Smooth muscle cell (in vitro differentiated cells): ENCODE measurements around the gene GRID1. TPM values are rescaled to one million over a fixed set of nuclear protein-coding genes. Genes with fewer than 3 reads are reported as not detected.

Experiments
- DNase-seq: peaks from one replicate; lab custom pipeline; 2025; ENCODE audit not compliant: unreplicated experiment; lab: John Stamatoyannopoulos, UW
- H2AFZ ChIP-seq: fragments of 200-600 bp; sonication (generic); 2 replicates; pipeline ENCODE4 v1.6.0; 2016; ENCODE audit warnings: antibody characterized with exemption, low read depth, mild to moderate bottlenecking
- H3F3A ChIP-seq: fragments of 200-600 bp; sonication (generic); 2 replicates; pipeline ENCODE4 v1.6.0; 2017; ENCODE audit warnings: antibody characterized with exemption, low read depth
- H3K27ac ChIP-seq: fragments of 200-600 bp; sonication (generic); 2 replicates; pipeline ENCODE4 v1.5.1; 2016; ENCODE audit warnings: low read depth, mild to moderate bottlenecking
- H3K27me3 ChIP-seq: fragments of 200-600 bp; sonication (generic); 2 replicates; pipeline ENCODE4 v1.6.1; 2016; ENCODE audit warnings: low read depth, mild to moderate bottlenecking
- H3K36me3 ChIP-seq: fragments of 200-600 bp; sonication (generic); 2 replicates; pipeline ENCODE4 v1.5.1; 2016; ENCODE audit warnings: low read depth
- H3K4me1 ChIP-seq: fragments of 200-600 bp; sonication (generic); 2 replicates; pipeline ENCODE4 v1.5.1; 2016; ENCODE audit warnings: low read depth
- H3K4me2 ChIP-seq: fragments of 200-600 bp; sonication (generic); 2 replicates; pipeline ENCODE4 v1.6.0; 2016; ENCODE audit warnings: mild to moderate bottlenecking
- H3K4me3 ChIP-seq: fragments of 200-600 bp; sonication (generic); 2 replicates; pipeline ENCODE4 v1.5.1; 2016; ENCODE audit warnings: mild to moderate bottlenecking
- H3K79me2 ChIP-seq: fragments of 200-600 bp; sonication (generic); 2 replicates; pipeline ENCODE4 v1.6.0; 2016; ENCODE audit warnings: low read depth, mild to moderate bottlenecking
- H3K9ac ChIP-seq: fragments of 200-600 bp; sonication (generic); 2 replicates; pipeline ENCODE4 v1.6.0; 2016; ENCODE audit warnings: low read depth
- H3K9me3 ChIP-seq: fragments of 200-600 bp; sonication (generic); replicated peaks from 2 replicates; pipeline ENCODE4 v1.5.1; 2016; ENCODE audit warnings: low read depth
- H4K20me1 ChIP-seq: fragments of 200-600 bp; sonication (generic); 2 replicates; pipeline ENCODE4 v1.6.0; 2016; ENCODE audit warnings: low read depth
- CTCF ChIP-seq: fragments of 200-600 bp; sonication (generic); IDR thresholded peaks from 2 replicates; pipeline ENCODE4 v1.5.1; 2017; ENCODE audit warnings: borderline replicate concordance, mild to moderate bottlenecking, antibody characterized with exemption; ENCODE audit not compliant: insufficient read depth, poor library complexity, severe bottlenecking
- WGBS: methylation state at CpG from one replicate; pipeline ENCODE4 v1.1.7; 2016; ENCODE audit warnings: low lambda C conversion rate; 5-methylcytosine and 5-hydroxymethylcytosine counted together
- polyA plus RNA-seq: library from polyadenylated mRNA; unstranded; fragments of >200 nt; fragmentation: Nextera tagmentation; extraction: Ambion mirVana; gene quantifications from 2 replicates; pipeline ENCODE4 v1.2.1, GENCODE V29; 2016
- total RNA-seq: library from RNA; depleted of rRNA; stranded (reverse); fragments of >200 nt; gene quantifications from 2 replicates; pipeline ENCODE4 v1.2.3, GENCODE V29; 2014

GRID1 gene
- total and polyA plus RNA-seq, 2 experiments from 2014 or later, result 4.4 to 7.4 TPM

- Histone ChIP-seq H3K27ac (no peak overlapping the region), H3K4me3 (peak overlapping the region; percentile 57), H3K27me3 (peaks cover 8% of the 10 kb centered on the region), H3K4me2 (peak overlapping the region; percentile 81), H3K4me1 (peaks cover 12% of the 10 kb centered on the region), H3K9me3 (no peaks in the 10 kb centered on the region), H2AFZ (peak overlapping the region; percentile 74), H3F3A (peaks cover 4% of the 10 kb centered on the region), H3K79me2 (no peaks in the 10 kb centered on the region), H4K20me1 (no peaks in the 10 kb centered on the region), H3K36me3 (no peaks in the 10 kb centered on the region), H3K9ac (no peak overlapping the region)
- no peak for DNase-seq
- 11% methylated on average over 25 of the region's 27 CpGs for WGBS
- TF ChIP-seq CTCF, result no peak
Measured at GRCh38 chr10:86401588-86402282, 35.1 kb upstream of the GRID1 start.

GRCh38 chr10:86400705-86401587 is 34.4 kb upstream of the GRID1 start:
- H3K4me2 ChIP-seq, result peak overlapping the region; percentile 81
- H3K36me3 ChIP-seq, result no peaks in the 10 kb centered on the region
- H3K27me3 ChIP-seq, result peaks cover 15% of the 10 kb centered on the region
- H3K9ac ChIP-seq, result peak overlapping the region; percentile 46
- H3K27ac ChIP-seq, result peak overlapping the region; percentile 72
- peak overlapping the region; percentile 74 for H2AFZ ChIP-seq
- H3K4me3 ChIP-seq, result peak overlapping the region; percentile 57
- TF ChIP-seq CTCF, result peak; percentile 8
- no peaks in the 10 kb centered on the region for H4K20me1 ChIP-seq
- under 1% methylated on average over 43 of the region's 76 CpGs for WGBS
- DNase-seq, result no peak
- peaks cover 12% of the 10 kb centered on the region for H3K4me1 ChIP-seq
- no peaks in the 10 kb centered on the region for H3K79me2 ChIP-seq
- H3K9me3 ChIP-seq, result no peaks in the 10 kb centered on the region
- H3F3A ChIP-seq, result peaks cover 4% of the 10 kb centered on the region

- Histone ChIP-seq H3K9me3 (no peaks in the 10 kb centered on the region), H3K27ac (peak overlapping the region; percentile 72), H3K9ac (peak overlapping the region; percentile 46), H3K4me3 (peak overlapping the region; percentile 57), H3K79me2 (no peaks in the 10 kb centered on the region), H2AFZ (peak overlapping the region; percentile 74), H3K4me2 (peak overlapping the region; percentile 81), H3F3A (peaks cover 4% of the 10 kb centered on the region), H3K27me3 (peaks cover 17% of the 10 kb centered on the region), H4K20me1 (no peaks in the 10 kb centered on the region), H3K36me3 (no peaks in the 10 kb centered on the region), H3K4me1 (peaks cover 12% of the 10 kb centered on the region)
- DNase-seq, result peak; percentile 84
- TF ChIP-seq CTCF, result peak; percentile 79
- 1% methylated on average over 61 of the region's 90 CpGs for WGBS
Measured at GRCh38 chr10:86399879-86400704, 33.5 kb upstream of the GRID1 start.
